GM18502 (cell line): ENCODE results near the gene SMIM35.

Experiments used
- ATAC-seq: cut with Tn5 transposase; IDR thresholded peaks from one replicate; pipeline ENCODE4 v1.9.1; 2021; ENCODE audit warnings: mild to moderate bottlenecking; ENCODE audit not compliant: unreplicated experiment, poor library complexity

The SMIM35 gene

DNA sequence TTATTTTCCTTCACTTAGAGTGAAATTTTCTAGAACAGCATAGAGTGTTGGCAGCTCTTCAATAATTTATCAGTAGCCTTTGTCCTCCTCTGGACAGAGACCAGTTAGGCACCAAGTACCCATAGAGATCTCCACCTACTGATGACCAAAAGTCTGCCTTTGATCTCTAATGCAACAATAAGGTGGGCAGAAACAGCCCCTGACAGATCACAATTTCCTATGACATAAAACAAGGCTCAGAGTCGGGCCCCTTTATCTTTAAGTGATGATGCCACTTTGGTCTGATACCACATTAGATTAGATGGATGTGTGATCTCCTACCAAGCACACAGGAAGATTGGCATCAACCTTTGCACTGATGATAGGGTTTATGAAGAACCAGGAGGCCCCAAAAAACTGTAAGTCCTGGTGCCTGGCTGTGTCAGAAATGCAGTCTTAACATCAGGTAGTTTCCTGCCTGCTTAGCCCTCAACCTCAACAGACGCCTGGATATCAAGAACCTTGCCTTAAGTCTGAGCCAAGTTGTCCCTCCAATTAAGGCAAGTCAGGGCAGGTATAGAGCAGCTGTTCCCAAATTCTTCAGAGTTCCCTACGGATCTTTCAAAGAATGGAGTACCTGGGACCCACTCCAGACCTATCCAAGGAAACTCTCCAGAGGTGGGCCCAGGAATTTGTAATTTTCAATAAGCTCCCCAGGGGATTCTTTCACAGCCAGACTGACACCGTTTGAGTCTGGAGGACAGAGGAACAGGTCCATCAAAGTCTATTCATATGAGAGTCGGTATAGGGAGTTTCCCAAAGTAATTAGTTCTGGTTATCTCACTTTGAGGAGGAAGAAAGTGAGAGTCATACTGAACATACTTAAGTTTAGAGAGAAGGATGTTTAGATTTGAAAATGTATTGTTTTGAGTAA lies 40.5 kb downstream of the SMIM35 start:
- ATAC-seq: no peak

DNA sequence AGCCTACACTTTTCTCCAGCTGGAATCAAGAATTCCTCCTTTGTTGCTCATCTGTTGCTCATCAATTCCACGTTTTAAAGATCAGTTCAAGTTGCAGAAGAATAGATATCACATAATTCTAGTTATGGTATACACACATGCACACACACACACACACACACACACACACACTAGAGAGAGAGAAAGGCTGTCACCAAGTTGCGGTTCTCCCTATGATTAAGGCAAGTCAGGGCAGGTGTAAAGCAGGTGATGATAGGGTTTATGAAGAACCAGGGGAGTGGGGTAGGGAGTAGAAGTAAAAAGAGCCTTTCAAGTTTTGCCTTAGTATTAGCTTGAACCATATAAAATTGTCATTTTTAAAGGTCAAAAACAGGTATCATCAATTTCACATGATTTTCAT lies 41.6 kb downstream of the SMIM35 start:
- no peak for ATAC-seq

DNA sequence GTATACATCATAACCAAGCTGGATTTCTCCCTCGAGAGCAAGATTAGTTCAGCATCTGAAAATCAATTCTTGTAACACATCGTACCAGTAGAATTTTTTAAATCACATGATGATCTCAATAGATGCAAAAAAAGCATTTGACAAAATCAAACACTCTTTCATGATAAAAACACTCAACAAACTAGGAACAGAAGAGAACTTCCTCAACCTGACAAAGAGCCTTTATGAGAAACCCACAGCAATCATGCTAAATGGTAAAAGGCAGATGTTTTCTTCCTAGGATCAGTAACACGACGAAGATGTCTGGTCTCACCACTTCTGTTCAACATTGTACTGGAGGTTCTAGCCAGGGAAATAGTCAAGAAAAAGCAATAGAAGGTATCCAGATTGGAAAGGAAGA lies 44.0 kb downstream of the SMIM35 start:
- no peak for ATAC-seq

DNA sequence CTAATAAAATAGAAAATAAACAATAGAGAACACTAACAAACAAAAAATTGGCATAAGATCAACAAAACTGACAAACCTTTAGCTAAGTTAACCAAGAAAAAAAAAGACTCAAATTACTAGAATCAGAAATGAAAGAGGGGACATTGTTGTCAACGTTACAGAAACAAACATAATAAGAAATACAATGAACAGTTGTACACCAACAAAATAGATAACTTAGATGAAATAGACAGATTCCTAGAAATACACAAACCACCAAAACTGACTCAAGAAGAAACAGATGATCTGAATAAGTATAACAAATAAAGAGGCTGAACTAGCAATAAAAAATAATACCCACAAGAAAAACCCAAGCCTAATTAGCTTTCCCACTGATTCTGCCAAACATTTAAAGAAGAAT lies 44.6 kb downstream of the SMIM35 start:
- no peak for ATAC-seq

DNA sequence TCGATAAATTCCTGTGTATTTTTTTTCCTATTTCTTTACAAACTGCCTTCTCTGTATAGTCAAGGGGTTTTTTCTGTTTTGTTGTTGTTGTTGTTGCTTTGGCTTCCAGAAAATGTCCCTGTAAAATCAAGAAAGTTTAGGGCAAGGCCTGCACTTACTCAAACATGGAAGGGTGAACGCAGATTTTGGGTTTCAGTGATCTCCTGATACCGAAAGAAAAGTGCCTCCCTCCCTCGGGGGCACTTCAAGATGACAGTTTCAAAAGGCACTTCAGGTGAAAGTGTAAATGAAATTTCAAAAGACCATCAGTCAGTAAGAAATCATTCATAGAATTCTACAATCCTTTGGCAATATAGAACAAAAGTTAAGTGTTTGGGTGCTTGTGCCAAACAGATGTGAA lies 53.3 kb downstream of the SMIM35 start:
- ATAC-seq: no peak

DNA sequence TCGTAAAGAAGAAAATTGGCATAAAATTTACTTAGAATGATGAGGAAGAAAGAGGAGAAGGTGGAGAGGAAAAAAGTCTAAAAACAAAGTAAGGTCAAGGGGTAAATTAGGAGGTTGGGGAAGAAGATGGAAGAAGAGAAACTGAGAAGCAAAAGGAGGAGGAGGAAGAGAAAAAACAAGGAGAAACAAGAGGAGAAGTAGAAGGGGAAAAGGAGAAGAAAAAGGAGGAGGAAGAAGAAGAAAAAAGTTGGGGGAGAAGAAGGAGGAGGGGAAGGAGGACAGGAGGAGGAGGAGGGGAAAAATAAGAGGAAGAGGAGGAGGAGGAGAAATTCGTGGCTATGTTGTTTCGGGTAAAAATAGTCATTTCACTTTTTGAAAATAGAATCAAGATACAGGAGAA lies 58.1 kb downstream of the SMIM35 start:
- ATAC-seq: no peak

DNA sequence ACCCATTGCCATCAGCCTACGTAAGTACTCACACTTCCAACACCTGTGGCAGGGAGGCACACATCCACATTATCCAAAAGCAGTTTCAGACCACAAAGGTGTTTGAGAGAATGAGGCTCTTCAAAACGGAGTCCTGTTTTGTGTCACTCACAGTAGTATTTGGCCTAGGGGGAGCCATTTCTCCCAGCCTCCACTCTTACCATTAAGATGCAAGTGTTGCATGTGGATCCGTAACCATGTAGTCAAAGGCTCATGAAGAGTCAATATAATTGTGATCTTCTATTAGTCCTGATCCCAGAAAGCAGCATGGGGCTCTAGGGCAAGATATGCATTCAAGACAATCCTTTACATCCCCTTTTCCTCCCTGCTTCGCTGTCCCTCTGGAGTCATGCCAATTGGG lies 59.1 kb downstream of the SMIM35 start:
- ATAC-seq: no peak

DNA sequence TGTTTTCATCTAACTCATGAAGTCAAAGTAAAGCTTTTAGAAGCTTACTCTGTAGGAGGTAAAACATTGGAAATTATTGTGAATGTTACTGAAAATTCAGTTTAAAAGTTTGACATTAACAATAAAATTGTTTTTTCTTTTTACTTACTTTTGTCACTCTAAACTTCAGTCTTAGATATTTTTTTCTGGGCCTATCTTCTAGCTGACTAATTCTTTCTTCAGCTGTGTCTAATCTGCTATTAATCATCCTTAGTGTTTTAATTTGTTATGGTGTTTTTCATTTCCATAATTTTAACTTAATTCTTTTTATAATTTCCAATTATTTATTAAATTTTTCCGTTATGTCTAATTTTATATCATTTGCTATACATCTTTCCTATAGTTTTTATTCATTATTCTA lies 65.6 kb downstream of the SMIM35 start:
- ATAC-seq: no peak

DNA sequence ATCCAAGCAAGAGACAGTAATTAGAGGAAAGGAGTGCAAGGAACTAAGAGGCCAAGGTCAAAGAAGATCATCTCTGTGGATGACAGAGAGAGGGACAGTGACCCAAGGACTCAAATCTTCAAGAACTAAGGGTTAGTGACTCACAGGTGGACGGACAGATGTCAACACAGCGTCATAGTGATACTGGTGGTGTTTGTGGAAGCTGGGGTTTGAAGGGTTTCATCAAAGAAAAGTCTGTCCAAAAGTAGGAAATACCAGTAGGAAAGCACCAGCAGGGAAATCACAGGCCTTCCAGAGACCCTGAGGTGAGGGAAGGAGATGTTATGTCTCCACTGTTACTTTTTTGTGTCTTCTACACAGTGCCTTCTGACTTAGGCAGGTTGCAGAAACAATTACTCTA lies 68.4 kb downstream of the SMIM35 start:
- ATAC-seq: no peak

DNA sequence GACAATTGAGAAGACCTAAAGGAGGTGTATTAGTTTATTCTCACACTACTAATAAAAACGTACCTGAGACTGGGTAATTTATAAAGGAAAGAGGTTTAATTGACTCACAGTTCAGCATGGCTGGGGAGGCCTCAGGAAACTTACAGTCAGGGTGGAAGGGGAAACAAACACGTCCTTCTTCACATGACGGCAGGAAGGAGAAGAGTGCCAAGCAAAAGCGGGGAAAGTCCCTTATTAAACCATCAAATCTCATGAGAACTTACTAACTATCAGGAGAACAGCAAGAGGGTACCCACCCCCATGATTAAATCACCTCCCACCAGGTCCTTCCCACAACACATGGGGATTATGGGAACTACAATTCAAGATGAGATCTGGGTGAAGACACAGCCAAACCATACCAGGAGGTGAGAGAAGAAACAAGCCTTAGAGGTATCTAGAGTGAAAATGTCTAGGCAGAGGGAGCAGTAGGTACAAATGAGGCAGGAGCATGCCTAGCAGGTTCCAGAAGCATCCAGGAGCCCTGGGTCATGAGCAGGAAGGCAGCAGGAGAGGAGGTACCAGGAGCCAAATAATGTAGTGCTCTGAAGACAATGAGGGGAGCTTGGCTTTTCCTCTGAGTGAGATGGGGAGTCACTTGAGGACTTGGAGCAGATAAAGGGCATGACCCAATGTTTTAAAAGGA lies 69.0 kb downstream of the SMIM35 start:
- ATAC-seq: no peak

DNA sequence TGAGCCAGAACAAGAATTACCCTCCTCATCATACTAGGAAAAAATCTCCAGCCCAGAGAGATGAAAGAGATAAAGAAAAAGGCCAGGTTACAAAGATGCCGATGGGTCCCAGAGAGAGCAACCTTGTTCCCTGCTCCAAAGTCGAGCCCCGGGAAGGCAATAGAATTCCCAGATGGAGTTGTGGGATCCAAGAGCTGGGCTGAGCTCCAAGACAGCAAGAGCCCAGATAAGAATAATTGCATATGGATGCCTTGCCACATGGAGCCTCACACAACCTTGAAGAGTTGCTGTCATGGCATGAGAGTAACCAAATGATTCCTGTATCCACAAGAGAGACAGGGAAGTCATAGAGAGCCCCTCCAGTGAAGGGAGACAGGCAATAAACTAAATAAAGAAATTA lies 69.7 kb downstream of the SMIM35 start:
- ATAC-seq: no peak

DNA sequence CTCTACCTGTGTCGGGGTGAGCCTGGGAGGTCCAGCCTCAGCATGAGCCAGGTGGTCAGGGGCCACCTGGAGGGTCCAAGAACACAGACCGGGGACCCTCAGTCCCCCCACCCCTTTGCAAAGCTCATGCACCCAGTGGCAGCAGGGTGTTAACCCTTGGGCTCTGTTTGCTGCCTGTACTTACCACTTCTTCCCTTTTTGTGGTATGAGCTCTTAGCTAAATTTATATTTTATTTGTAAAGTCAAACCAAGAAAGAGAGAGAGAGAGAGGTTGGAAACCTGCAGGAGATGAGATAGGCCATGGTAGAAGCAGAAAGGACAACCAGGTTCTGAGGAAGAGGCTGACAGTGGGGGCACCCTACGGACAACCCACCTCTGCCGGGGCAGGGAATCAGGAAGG lies 70.7 kb downstream of the SMIM35 start:
- no peak for ATAC-seq

DNA sequence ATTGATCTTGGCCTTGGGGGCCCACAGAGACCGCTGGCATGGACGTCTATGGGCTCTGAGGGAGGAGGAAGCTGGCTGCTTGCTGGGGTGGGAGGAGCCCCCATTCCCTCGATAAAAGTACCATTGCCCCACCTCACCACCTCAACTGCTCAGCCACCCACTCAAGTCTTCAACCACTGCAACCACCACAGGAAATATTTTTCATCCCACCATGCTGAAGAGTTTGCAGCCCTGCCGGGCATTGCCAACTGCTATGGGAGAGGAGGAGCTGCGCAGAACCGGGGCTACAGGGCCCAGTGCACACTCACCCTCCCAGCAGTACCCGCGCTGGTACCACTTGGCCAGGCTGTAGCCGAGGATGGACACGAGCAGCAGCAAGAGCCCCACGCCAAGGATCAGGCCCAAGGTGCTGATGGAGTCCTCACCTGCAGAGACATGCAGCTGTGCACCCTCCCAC lies 71.3 kb downstream of the SMIM35 start:
- no peak for ATAC-seq

DNA sequence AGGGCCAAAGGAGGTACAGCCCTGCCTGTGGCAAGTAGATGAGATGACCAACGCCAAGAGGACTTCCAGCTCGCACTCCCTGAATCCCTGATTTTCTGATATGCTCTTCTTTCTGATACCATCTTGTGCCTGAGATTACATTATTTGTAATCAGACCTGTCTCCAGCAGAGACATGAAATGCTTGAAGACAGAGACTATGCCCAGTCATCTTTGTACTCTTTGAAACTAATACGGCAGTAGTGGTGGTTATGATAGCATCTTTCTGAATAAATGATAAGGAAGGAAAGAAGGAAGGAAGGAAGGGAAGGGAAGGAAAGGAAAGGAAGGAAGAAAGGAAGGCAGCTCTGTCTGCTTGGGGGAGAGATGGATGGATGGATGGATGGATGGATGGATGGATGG lies 72.7 kb downstream of the SMIM35 start:
- ATAC-seq: no peak

DNA sequence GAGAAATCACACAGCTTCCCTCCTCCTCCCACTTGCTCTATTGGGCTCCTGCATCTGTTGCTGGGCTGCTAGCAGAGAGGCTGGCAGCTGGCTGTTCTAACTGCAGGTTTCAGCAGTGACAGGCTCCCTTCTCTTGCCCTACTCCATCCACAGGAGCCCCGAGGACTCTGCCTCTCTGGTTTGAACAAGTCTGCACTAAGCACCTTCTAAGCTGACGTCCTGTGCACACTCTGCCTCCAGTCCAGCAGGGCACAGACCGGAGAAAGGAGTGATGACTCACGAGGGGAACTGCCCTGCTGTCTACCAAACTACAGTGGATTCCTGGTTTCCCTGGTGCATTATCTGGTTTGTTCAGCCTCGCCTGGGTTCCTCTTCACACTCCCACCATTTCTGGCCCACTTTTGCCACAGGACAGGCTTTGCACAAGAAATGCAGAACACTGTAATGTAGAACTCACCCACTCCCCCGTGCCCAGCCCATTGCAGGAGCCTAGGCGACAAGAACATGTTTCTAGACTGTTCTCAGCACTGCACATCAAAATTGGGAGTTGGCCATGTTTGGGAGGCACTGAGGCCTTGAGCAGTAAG lies 74.6 kb downstream of the SMIM35 start:
- no peak for ATAC-seq

DNA sequence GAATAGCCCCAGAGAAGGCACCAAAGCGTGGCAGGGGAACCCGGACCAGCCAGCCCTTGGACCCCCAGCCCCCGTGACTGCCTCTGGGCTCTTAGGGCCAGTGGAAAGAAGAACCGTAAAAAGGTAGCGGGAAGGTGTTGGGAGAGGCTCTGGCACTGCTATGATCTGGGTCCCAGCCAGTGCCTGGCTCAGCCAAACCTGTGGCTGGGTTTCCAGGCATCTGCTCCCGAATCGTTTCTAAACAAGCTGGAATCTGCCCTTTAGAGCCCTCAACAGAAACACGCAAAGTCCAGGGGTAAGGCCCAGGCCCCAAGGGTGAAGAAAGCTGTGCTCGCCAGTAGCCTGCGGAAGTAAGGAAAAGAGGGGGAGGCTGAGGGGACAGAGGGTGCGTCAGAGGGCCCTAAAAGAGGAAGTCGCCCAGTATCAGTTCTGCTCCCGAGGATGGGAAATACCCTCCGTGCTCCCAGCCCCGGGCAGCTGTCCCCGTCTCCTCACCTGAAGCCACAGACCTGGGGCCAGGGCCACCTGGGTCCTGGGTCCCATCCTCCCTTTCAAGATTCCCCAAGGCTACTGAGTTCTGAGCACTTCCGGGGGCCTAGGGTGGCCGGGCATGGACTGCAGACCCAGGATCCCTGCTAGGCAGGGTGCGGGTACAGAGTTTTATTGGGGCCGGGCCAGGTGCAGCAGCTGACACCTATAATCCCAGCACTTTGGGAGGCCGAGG lies 75.9 kb downstream of the SMIM35 start:
- peak; percentile 79 for ATAC-seq

DNA sequence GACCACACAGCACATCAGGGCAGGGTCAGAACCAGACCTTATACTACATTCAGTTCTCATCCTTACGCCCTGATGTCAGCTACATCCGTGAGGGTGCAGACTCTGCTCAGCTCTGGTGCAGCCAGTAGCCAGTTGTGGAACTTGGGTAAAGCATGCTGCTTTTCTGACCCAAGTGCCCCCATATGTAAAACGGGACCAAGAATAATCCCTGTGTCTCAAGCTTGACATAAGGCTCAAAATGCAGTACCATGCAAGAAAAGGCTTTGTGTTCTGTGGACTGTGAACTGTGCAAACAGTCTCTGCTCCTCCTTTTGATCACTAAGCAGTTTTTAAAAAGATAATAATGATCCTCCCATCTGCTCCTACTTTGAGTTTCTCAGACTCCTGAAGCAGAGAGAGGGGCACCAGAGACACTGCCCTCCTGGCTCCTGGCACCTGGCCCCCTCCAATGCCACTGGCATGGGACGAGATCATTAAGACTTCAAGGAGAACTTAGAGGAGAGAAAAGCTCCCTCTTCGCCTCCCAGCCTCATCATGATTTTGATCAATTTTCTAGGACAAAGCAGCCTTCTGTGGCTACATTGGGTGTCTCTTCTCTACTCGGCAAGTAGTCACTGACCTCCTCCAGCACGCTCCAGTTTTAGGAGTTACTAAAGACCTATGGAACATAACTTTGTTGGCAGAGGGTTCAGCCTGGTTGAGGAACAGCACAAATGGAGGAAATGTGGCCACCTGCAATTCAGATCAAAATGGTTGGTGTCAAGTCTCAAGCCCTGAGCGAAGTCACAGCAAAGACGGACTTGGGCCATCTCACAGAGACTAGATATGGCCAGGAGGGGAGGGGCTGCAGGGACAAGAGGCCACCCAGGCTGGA lies 76.7 kb downstream of the SMIM35 start:
- no peak for ATAC-seq

DNA sequence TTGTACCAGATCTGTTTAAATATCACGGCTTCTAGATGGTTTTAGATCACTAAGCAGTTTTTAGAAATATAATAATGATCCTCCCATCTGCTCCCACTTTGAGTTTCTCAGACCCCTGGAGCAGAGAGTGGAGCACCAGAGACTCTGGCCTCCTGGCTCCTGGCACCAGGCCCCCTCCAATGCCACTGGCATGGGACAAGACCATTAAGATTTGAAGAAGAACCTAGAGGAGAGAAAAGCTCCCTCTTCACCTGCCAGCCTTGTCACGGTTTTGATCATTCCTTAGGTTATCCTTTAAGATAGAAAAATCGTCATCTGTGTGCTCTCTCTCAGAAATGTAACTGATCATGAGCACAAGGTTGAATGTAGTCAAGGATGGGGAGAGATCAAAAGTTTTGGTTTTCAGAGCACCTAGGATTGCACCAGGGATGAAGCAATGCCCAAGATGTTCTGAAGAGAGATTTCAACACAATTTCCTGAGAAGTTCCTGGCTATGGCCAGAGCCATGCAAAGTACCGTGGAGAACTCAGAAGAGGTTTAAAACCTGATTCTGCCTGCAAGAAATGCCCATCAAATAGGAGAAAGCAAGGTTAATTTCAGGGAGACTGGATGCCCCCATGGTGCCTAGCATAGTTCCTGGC lies 78.4 kb downstream of the SMIM35 start:
- no peak for ATAC-seq

DNA sequence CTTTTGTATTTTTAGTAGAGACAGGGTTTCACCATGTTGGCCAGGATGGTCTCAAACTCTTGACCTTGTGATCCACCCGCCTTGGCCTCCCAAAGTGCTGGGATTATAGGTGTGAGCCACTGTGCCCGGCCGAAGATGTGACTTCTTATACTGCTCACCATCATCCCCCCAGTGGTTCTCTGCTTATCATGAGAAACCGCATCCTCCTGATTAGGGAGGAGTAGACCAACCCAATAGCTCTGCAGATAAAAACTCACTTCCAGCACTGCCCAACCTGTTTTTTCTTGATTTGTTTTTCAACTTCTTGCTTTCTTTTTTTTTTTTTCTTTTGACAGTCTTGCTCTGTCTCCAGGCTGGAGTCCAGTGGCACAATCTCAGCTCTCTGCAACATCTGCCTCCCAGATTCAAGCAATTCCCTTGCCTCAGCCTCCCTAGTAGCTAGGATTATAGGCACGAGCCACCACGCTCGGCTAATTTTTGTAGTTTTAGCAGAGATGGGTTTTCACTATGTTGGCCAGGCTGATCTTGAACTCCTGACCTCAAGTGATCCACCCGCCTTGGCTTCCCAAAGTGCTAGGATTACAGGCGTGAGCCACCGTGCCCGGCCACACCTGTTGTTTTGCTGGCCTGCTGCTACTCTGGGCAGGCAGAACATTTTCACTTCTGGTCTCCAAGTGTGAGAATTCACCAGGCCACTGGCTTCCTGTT lies 79.0 kb downstream of the SMIM35 start:
- peak; percentile 39 for ATAC-seq
